Measurements from ENCODE around the gene IQSEC3. TPM values are rescaled to one million over a fixed set of nuclear protein-coding genes. Genes with fewer than 3 reads are reported as not detected.

Gene IQSEC3
- total RNA-seq, 1 experiment from 2014 or later: not detected

DNA sequence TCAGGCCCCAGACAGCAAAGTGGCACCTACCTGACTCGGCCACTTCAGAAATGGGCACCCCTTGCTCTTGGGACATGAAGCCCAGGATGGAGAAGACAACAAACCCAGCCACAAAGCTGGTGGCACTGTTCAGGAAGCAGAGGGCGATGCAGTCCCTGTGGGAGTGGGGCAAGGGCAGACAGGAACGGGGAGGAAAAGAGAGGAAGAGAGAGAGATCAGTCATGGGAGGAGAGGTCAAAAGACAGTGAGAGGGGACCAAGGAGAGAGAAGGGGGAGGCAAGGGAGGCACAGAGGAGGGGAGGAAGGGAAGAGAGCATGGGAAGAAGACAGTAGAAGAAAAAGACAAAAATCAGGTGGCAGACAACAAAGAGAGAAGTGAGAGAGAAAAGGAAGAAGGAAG, 130.8 kb downstream of the IQSEC3 start:
- Histone ChIP-seq H3K27ac (ENCODE audit: low read depth, low read length, poor library complexity, severe bottlenecking) (no peak overlapping the region), H3K9me3 (ENCODE audit: low read depth, low read length, poor library complexity, severe bottlenecking) (no peaks in the 10 kb centered on the region), H3K36me3 (ENCODE audit: insufficient read depth, low read length, poor library complexity, severe bottlenecking) (no peaks in the 10 kb centered on the region), H3K4me1 (ENCODE audit: insufficient read depth, low read length, poor library complexity, severe bottlenecking) (no peaks in the 10 kb centered on the region), H3K4me3 (ENCODE audit: low read depth, low read length, poor library complexity, severe bottlenecking) (no peak overlapping the region), H3K27me3 (replicated peaks; ENCODE audit: insufficient read depth, low read depth, low read length, poor library complexity) (peaks cover 10% of the 10 kb centered on the region)
- ChIA-PET POLR2A (ENCODE audit: low non-redundant PET) (no interaction called here), CTCF (no interaction called here)
- no TSS peak for BruUV-seq (replicated peaks)
- DNase-seq (ENCODE audit: low spot score): no peak
- TF ChIP-seq, protein P1, sequence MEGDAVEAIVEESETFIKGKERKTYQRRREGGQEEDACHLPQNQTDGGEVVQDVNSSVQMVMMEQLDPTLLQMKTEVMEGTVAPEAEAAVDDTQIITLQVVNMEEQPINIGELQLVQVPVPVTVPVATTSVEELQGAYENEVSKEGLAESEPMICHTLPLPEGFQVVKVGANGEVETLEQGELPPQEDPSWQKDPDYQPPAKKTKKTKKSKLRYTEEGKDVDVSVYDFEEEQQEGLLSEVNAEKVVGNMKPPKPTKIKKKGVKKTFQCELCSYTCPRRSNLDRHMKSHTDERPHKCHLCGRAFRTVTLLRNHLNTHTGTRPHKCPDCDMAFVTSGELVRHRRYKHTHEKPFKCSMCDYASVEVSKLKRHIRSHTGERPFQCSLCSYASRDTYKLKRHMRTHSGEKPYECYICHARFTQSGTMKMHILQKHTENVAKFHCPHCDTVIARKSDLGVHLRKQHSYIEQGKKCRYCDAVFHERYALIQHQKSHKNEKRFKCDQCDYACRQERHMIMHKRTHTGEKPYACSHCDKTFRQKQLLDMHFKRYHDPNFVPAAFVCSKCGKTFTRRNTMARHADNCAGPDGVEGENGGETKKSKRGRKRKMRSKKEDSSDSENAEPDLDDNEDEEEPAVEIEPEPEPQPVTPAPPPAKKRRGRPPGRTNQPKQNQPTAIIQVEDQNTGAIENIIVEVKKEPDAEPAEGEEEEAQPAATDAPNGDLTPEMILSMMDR (conservative IDR thresholded peaks at IDR 0.05; ENCODE audit: low read depth, low read length): no peak
- no peak for TF ChIP-seq EZH2 (IDR thresholded peaks at IDR 0.05; ENCODE audit: borderline replicate concordance, low read depth, low read length, poor library complexity, severe bottlenecking)
- intact Hi-C loops (cut with micrococcal nuclease; ENCODE audit: unreplicated experiment): no loop called here

DNA sequence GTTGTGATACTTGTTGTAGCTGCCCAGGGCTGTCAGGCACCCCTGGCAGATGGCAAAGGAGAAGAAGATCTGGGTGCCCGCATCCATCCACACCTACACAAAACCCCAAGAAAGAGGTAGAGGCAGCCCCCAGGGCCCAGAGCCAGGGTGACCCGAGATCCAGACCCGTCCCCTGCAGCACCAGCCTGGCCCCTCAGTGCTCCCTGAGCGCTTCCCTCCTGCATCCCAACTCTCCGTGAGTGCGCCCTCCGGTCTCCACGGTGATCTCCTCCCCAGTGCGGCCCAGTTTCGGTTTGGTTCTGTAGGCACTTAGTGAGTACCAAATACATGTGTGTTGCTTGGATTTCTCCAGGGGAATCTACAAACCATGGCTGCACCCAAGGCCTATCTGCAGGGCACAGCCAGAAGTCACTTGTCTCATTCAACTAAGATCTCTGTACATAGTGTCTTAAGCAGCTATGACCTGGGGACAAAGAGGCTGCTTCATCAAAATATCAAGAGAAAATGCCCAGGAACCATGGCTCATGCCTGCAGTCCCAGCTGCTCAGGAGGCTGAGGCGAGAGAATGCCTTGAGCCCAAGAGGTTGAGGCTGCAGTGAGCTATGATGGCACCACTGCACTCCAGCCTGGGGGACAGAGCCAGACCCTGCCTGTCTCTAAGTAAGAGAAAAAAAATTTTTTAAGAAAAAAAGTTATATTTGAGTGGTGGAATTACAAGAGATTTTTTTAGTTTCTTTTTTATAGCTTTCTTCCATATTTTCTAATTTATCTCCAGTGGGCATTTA, 131.5 kb downstream of the IQSEC3 start:
- peaks cover 17% of the 10 kb centered on the region for H3K27me3 ChIP-seq (replicated peaks; ENCODE audit: insufficient read depth, low read depth, low read length, poor library complexity)
- POLR2A ChIA-PET (ENCODE audit: low non-redundant PET): no interaction called here

DNA sequence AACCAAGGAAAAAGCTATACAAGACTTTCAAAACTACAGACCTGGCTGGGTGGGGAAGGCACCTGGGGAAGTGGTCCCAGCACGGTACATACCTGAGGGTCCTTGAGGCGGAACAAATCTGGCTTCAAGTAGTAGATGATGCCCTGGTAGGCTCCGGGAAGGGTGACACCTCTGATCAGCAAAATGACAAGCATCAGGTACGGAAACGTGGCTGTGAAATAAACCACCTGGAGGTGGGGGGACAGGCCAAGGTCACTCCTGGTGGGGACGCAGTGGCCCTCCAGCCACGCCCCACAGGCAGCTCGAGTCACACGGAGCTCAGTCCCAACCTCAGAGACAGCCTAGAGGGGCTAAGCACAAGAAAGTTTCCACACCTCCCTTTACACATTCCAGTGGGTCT, 132.1 kb downstream of the IQSEC3 start:
- Histone ChIP-seq H3K27ac (ENCODE audit: low read depth, low read length, poor library complexity, severe bottlenecking) (no peak overlapping the region), H3K4me3 (ENCODE audit: low read depth, low read length, poor library complexity, severe bottlenecking) (no peak overlapping the region), H3K36me3 (ENCODE audit: insufficient read depth, low read length, poor library complexity, severe bottlenecking) (no peaks in the 10 kb centered on the region), H3K4me1 (ENCODE audit: insufficient read depth, low read length, poor library complexity, severe bottlenecking) (no peaks in the 10 kb centered on the region), H3K9me3 (ENCODE audit: low read depth, low read length, poor library complexity, severe bottlenecking) (no peaks in the 10 kb centered on the region), H3K27me3 (replicated peaks; ENCODE audit: insufficient read depth, low read depth, low read length, poor library complexity) (peaks cover 23% of the 10 kb centered on the region)
- no TSS peak for BruUV-seq (replicated peaks)
- ChIA-PET POLR2A (ENCODE audit: low non-redundant PET) (no interaction called here), CTCF (interaction anchor here (0.7 kb wide), 1 partner anchor 21 kb away, joined by 6 read pairs; no protein-coding TSS in a partner anchor)
- intact Hi-C loops (cut with micrococcal nuclease; ENCODE audit: unreplicated experiment): no loop called here
- no peak for TF ChIP-seq EZH2 (IDR thresholded peaks at IDR 0.05; ENCODE audit: borderline replicate concordance, low read depth, low read length, poor library complexity, severe bottlenecking)
- TF ChIP-seq, protein P1 (conservative IDR thresholded peaks at IDR 0.05; ENCODE audit: low read depth, low read length): no peak
- DNase-seq (ENCODE audit: low spot score): no peak

More for the DNA sequence above, 131.5 kb downstream of the IQSEC3 start:
- no peak overlapping the region for H3K4me3 ChIP-seq (ENCODE audit: low read depth, low read length, poor library complexity, severe bottlenecking)
- H3K9me3 ChIP-seq (ENCODE audit: low read depth, low read length, poor library complexity, severe bottlenecking): no peaks in the 10 kb centered on the region
- H3K4me1 ChIP-seq (ENCODE audit: insufficient read depth, low read length, poor library complexity, severe bottlenecking): no peaks in the 10 kb centered on the region
- TF ChIP-seq EZH2 (IDR thresholded peaks at IDR 0.05; ENCODE audit: borderline replicate concordance, low read depth, low read length, poor library complexity, severe bottlenecking): no peak
- TF ChIP-seq, protein P1 (conservative IDR thresholded peaks at IDR 0.05; ENCODE audit: low read depth, low read length): no peak
- H3K36me3 ChIP-seq (ENCODE audit: insufficient read depth, low read length, poor library complexity, severe bottlenecking): no peaks in the 10 kb centered on the region
- intact Hi-C loops (cut with micrococcal nuclease; ENCODE audit: unreplicated experiment): no loop called here
- BruUV-seq (replicated peaks): no TSS peak
- CTCF ChIA-PET: interaction anchor here (0.7 kb wide), 1 partner anchor 22 kb away, joined by 6 read pairs; no protein-coding TSS in a partner anchor
- no peak for DNase-seq (ENCODE audit: low spot score)
- no peak overlapping the region for H3K27ac ChIP-seq (ENCODE audit: low read depth, low read length, poor library complexity, severe bottlenecking)

Data from A673 (cell line).